Mesothelial cell of epicardium (in vitro differentiated cells): ENCODE measurements around the gene CCDC61. TPM values are rescaled to one million over a fixed set of nuclear protein-coding genes. Genes with fewer than 3 reads are reported as not detected.
A peak's percentile ranks its signal among the peaks of the same experiment; 100 is the strongest.

ENCODE experiments used
- DNase-seq, 2 experiments: peaks; one replicate each; pipeline ENCODE4 v3.0.0; 2021; ENCODE audit warnings: low spot score in 2 of 2; ENCODE audit not compliant: unreplicated experiment in 2 of 2
- H3K27ac Mint-ChIP-seq: 2 replicates; pipeline ENCODE4 v1.8.0; 2021; ENCODE audit warnings: mixed read lengths
- H3K27me3 Mint-ChIP-seq: 2 replicates; pipeline ENCODE4 v1.8.0; 2021; ENCODE audit warnings: low read depth, mixed read lengths
- H3K36me3 Mint-ChIP-seq: 2 replicates; pipeline ENCODE4 v1.8.0; 2021; ENCODE audit warnings: mixed read lengths
- H3K4me1 Mint-ChIP-seq: 2 replicates; pipeline ENCODE4 v1.8.0; 2021; ENCODE audit warnings: mixed read lengths
- H3K4me3 Mint-ChIP-seq: 2 replicates; pipeline ENCODE4 v1.8.0; 2021; ENCODE audit warnings: mild to moderate bottlenecking, moderate library complexity, mixed read lengths
- H3K9me3 Mint-ChIP-seq: 2 replicates; pipeline ENCODE4 v1.8.0; 2021; ENCODE audit warnings: mixed read lengths
- total RNA-seq: library from RNA; stranded (reverse); gene quantifications from 3 replicates; pipeline ENCODE4 v1.2.1, GENCODE V29; 2021
- TF ChIP-seq, protein P1 (sequence below): fragments of 200-600 bp; sonication (generic); IDR thresholded peaks from one replicate; pipeline ENCODE4 v1.5.0; 2021; ENCODE audit warnings: antibody characterized with exemption; ENCODE audit not compliant: unreplicated experiment

Gene CCDC61
- total RNA-seq, 1 donor from 2014 or later = 22.3 TPM

DNA sequence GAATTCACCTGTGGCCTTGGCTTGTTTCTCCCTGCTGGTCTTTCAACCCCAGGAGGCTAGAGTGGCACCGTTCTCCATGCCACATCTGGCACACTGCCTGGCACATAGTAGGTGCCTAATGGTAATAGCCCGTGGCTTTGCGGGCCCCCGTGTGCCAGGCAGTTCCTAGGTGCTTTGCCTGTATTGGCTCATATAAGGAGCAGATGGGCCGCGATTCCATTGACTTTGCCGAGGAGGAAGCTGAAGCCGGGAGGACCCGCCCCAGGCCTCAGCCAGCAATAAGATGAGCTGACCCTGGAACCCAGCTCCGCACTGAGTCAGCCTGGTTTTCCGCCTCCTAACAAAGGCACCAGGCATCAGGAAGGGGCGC is 26.8 kb downstream of the CCDC61 start:
- TF ChIP-seq, protein P1, sequence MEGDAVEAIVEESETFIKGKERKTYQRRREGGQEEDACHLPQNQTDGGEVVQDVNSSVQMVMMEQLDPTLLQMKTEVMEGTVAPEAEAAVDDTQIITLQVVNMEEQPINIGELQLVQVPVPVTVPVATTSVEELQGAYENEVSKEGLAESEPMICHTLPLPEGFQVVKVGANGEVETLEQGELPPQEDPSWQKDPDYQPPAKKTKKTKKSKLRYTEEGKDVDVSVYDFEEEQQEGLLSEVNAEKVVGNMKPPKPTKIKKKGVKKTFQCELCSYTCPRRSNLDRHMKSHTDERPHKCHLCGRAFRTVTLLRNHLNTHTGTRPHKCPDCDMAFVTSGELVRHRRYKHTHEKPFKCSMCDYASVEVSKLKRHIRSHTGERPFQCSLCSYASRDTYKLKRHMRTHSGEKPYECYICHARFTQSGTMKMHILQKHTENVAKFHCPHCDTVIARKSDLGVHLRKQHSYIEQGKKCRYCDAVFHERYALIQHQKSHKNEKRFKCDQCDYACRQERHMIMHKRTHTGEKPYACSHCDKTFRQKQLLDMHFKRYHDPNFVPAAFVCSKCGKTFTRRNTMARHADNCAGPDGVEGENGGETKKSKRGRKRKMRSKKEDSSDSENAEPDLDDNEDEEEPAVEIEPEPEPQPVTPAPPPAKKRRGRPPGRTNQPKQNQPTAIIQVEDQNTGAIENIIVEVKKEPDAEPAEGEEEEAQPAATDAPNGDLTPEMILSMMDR = no peak
- Mint-ChIP-seq H3K4me1 (no peaks in the 10 kb centered on the region), H3K4me3 (no peak overlapping the region), H3K27ac (no peak overlapping the region), H3K36me3 (peaks cover 9% of the 10 kb centered on the region), H3K27me3 (no peaks in the 10 kb centered on the region), H3K9me3 (peaks cover 11% of the 10 kb centered on the region)
- no peak for DNase-seq

DNA sequence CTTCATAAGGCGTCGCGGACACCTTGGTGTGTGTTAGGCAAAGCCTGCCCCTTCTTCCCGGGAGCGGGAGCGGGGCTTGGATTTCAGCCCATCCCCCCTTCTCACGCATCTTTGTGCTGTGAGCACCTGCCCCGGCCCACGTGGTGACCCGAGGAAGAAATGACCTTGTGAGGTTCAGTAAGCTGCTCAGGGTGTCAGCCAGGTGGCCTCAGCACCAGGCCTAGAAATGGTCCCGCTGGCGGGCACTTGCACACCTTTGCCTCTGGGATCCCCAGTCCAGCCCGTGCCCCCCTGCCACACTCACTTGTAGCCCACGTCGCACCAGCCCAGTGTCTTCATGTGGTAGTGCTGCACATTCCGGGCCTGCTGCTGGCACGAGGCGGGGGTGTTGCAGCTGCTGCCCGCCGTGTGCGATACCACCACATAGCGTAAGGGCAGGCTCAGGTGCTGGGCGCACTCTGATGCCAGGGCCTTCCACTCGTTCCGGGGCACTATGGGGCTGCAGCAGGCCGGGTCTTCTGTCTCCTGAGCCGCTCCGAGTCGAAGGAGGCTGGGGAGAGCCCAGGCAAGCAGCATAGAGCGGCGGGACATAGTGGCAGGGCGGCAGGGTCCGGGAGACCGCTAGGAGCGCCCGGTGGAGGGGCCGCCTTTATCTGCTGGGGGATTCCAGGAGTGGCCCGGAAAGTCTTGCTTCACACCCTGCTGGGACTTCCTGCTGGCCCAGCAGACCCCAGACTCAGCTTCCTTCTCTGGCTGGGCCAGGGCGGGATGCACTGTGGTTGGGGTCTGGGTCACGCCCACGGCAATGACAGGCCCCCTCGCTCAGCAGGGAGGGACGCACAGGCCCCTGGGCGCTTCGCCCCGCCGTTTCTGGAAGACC is 27.4 kb downstream of the CCDC61 start, which contains the start of gene PGLYRP1:
Gene PGLYRP1, minus strand, starts transcription at position 623 of the 880 bp plus-strand sequence. Its CDS starts 32 bp downstream, at position 591.
- H3K4me3 Mint-ChIP-seq = no peak within 1 kb of the TSS
- no peak for DNase-seq
- no peak within 1 kb of the TSS for H3K27ac Mint-ChIP-seq

DNA sequence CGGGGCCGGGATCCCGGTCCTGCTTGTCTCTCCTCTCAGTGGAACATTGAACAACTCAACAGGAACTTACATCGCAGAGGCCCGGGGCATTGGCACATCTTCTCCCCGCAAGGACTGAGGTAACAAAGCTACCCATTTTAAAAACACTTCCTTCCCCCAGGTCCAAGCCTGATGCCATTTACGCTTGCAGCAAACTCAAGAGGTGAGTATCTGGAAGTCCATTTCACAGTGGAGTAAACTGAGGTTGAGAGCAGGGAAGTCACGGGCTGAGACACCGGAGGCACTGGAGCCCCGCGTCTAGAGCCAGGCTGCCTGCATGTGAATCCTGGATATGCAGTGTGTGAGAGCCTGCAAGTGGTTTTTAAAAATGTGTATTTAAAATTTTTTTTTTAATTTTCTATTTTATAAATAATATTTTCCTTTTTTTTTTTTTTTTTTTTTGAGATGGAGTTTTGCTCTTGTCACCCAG is 28.1 kb downstream of the CCDC61 start:
- Mint-ChIP-seq H3K4me3 (no peak overlapping the region), H3K36me3 (peaks cover 9% of the 10 kb centered on the region), H3K4me1 (no peaks in the 10 kb centered on the region), H3K27me3 (no peaks in the 10 kb centered on the region), H3K9me3 (peaks cover 11% of the 10 kb centered on the region), H3K27ac (no peak overlapping the region)
- TF ChIP-seq, protein P1 = no peak
- no peak for DNase-seq

More for the DNA sequence above, 27.4 kb downstream of the CCDC61 start, which contains the start of gene PGLYRP1:
- no peaks in the 10 kb centered on the region for H3K4me1 Mint-ChIP-seq
- H3K36me3 Mint-ChIP-seq = peaks cover 9% of the 10 kb centered on the region
- no peaks in the 10 kb centered on the region for H3K27me3 Mint-ChIP-seq
- peaks cover 11% of the 10 kb centered on the region for H3K9me3 Mint-ChIP-seq
- TF ChIP-seq, protein P1 = no peak

DNA sequence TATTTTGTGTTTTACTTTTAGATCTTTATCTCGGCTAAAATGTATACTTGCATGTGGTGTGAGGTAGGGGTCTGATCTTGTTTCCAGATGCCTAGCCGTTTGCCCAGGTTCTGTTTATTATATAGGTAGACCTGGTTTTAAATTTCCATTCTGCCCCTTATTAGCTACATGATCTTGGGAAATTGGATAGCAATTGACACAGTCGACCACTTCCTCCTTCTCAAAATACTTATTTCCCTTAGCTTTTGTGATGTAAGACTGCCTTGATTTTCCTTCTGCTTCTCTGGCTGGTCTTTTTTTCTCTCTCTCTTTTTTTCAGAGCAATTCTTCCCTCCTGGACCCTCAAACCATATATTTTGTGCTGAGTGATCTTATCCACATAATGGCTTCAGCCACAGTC is 30.6 kb downstream of the CCDC61 start:
- H3K27me3 Mint-ChIP-seq = no peaks in the 10 kb centered on the region
- peaks cover 9% of the 10 kb centered on the region for H3K36me3 Mint-ChIP-seq
- DNase-seq = no peak
- no peak overlapping the region for H3K27ac Mint-ChIP-seq
- H3K4me3 Mint-ChIP-seq = no peak overlapping the region
- peaks cover 11% of the 10 kb centered on the region for H3K9me3 Mint-ChIP-seq
- peaks cover 11% of the 10 kb centered on the region for H3K4me1 Mint-ChIP-seq
- TF ChIP-seq, protein P1 = no peak

DNA sequence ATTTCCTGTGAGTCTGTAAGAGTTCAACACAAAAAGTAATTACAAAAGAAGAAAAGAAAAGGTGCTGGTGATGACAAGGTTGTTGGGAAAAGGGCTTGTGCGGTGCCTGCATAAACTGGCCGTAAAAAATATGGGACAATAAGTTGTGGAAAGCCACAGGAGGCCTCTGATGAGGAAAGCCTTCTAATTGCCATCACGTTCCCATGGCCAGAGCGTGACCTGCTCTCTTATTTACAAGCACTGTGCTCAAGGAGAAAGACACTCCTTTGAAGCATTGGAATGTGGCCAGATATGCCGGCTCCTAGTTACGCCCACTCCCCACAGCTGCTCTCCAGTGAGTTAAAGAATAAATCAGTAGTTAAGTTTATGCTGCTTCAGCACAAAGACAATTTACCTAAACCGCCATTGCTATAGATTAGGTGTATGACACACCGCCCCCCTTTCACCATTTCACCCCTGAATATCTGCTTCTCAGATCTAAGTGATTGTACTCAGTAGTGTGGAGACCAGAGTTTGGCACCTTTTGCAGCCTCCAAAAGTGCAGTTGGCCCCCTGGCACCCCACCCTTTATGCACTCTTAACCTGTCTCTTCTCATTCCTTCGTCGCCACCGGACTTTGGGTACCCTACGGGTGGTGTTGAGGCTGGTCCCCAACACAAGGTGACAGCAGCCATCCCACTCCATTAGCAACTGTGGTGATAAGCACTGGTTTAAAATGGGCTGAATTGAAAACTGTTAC is 35.7 kb downstream of the CCDC61 start:
- H3K4me3 Mint-ChIP-seq = peak overlapping the region; percentile 30
- TF ChIP-seq, protein P1 = no peak
- peak overlapping the region; percentile 84 for H3K27ac Mint-ChIP-seq
- H3K27me3 Mint-ChIP-seq = no peaks in the 10 kb centered on the region
- H3K9me3 Mint-ChIP-seq = peaks cover 4% of the 10 kb centered on the region
- H3K36me3 Mint-ChIP-seq = peaks cover 7% of the 10 kb centered on the region
- H3K4me1 Mint-ChIP-seq = peaks cover 35% of the 10 kb centered on the region
- peak in 1 of 2 experiments; percentile 55 for DNase-seq
